ENCODE results near the gene SAA4.

DNA sequence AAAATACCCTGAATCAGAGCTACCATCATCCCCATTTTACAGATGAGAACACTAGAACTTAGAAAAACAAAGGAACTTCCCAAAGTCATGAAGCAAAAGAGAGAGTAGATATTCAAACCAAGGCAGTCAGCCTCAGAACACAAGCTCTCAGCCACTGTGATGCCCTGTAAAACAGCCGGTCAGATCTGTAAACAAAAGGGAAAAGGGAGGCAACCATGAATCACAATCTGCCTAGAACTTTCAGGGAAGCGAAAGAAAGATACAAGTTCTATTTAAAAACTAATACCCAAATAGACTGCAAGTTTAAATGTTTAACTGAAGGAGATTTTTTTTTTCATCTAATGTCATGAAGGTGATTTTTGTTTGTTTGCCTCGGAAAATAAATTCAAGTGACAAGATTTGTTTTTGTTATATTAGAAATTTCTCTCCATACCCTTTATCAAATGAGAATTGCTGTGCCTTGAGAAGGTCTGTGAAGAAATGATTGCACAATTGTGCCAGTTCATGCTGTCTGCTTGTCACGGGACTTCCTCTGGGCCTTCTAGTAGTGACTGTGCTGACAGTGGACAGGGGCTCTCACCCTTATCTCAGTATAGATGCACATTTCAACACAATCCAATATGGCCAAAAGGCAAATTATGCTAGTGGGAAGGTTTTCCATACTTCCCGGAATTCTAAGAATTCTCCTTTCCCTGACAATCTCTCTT is 41.1 kb upstream of the SAA4 start:
- TF ChIP-seq POLR2A (IDR thresholded peaks at IDR 0.05) (no peak), CTCF (IDR thresholded peaks at IDR 0.05) (no peak)
